ENCODE measurements around the gene COX8C. TPM values are rescaled to one million over a fixed set of nuclear protein-coding genes. Genes with fewer than 3 reads are reported as not detected.

Gene COX8C, protein sequence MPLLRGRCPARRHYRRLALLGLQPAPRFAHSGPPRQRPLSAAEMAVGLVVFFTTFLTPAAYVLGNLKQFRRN
- total RNA-seq (2021; fragmentation: NEBNext Ultra II Directional; extraction: Animal tissue kit (Norgen Biotek cat#: 25700)) (not detected in 2 replicates), polyA plus RNA-seq (2011; rRNA removed) (not detected in 2 replicates), polyA minus RNA-seq (2011; rRNA and poly(A)+ RNA removed) (not detected in 2 replicates)
- 0.22 TPM for polyA plus RNA-seq (2011; cell fraction: cytosol; rRNA removed)
- not detected for polyA plus RNA-seq (2011; cell fraction: nucleus; rRNA removed)
- polyA plus RNA-seq (2012, experiment 1 of 2) = not detected in 4 replicates
- not detected for polyA plus RNA-seq (2012, experiment 2 of 2)
- not detected for polyA plus RNA-seq (2013, experiment 1 of 2)
- 0.28 TPM for polyA plus RNA-seq (2013, experiment 2 of 2)
- not detected for polyA minus RNA-seq (2011; cell fraction: cytosol; rRNA and poly(A)+ RNA removed)
- not detected for polyA minus RNA-seq (2011; cell fraction: nucleus; rRNA and poly(A)+ RNA removed)
- long read RNA-seq, experiment 1 = 0 reads
- long read RNA-seq, experiment 2 = 0 reads

DNA sequence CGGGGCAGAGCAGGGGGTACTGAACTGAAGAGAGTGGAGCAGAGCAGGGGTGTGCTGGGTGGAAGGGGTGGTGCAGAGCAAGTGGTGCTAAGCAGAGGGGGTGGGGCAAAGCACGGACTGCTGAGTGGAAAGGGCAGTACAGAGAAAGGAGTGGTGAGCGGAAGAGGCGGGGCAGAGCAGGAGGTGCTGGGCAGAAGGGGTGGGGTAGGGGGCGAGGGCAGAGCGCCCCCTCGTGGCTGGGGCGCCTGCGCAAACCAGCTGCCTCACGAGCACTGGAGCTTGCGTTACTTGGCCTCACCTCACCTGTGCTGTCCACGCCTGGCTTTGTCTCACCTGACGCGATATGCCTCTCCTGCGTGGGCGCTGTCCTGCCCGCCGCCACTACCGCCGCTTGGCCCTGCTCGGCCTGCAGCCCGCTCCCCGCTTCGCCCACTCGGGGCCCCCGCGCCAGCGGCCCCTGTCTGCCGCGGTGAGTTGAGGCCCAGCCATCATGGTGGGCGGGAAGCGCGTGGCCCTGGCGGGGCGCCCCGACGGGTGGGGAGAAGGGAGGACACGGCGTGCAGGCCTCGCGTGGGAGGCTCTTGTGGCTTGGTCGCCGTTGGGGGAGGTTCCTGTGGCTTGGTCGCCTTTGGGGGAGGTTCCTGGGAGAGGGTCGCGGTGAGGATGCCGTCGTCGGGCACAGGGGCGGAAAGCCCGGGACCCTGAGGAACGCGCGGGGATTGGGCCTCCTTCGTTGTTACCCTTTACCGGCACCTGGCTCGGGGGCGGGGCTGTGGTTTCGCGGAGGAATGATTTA is at the start of gene COX8C:
TSS of gene COX8C (plus strand) at position 257 of the 796 bp plus-strand sequence. CDS start at position 344, 87 bp downstream.
- CTCF ChIA-PET (ENCODE audit: partially characterized antibody) = no interaction called here
- H3K36me3 ChIP-seq (ENCODE audit: control insufficient read depth in 2 of 4, insufficient read depth in 4 of 4, low read length in 3 of 4) = peaks cover 0 to 4% (median under 1%) of the 10 kb centered on the region in 4 experiments; a peak in 1 of 8 replicates
- no peak for FAIRE-seq

More for the DNA sequence above, at the start of gene COX8C:
- Histone ChIP-seq H3K4me3 (ENCODE audit: extremely low read depth in 1 of 4, insufficient read depth in 2 of 4, low read depth in 3 of 4, low read length in 4 of 4) (no peak within 1 kb of the TSS), H4K5ac (ENCODE audit: insufficient read length, low read depth, low read length) (no peak within 1 kb of the TSS), H4K20me1 (replicated peaks in 1 of 2; ENCODE audit: control insufficient read depth in 1 of 2, insufficient read depth in 2 of 2, low read length in 2 of 2) (no peaks in the 10 kb centered on the region), H2BK12ac (ENCODE audit: low read depth, low read length) (no peak within 1 kb of the TSS), H3K4me1 (replicated peaks in 1 of 4; ENCODE audit: control insufficient read depth in 3 of 4, insufficient read depth in 4 of 4, low read length in 3 of 4) (peaks cover 0 to 10% (median 5%) of the 10 kb centered on the region in 4 experiments; a peak in 4 of 7 replicates), H4K8ac (ENCODE audit: extremely low read depth, insufficient read depth, low read length) (no peak within 1 kb of the TSS), H2BK15ac (ENCODE audit: low read length) (no peak within 1 kb of the TSS; the same call in none of the 2 replicates), H2AK5ac (ENCODE audit: low read depth, low read length) (no peak within 1 kb of the TSS), H2BK120ac (replicated peaks; ENCODE audit: low read depth, low read length) (no peak within 1 kb of the TSS), H3K79me1 (ENCODE audit: low read depth, low read length) (no peaks in the 10 kb centered on the region), H3K27me3 (replicated peaks in 1 of 4; ENCODE audit: control insufficient read depth in 3 of 4, extremely low read depth in 1 of 4, insufficient read depth in 3 of 4, low read length in 3 of 4) (no peaks in the 10 kb centered on the region), H3K23ac (ENCODE audit: insufficient read length) (no peak within 1 kb of the TSS), H3K14ac (ENCODE audit: insufficient read length) (no peak within 1 kb of the TSS), H3K4me2 (ENCODE audit: insufficient read depth in 1 of 2, low read depth in 2 of 2, low read length in 2 of 2) (no peak within 1 kb of the TSS), H2BK5ac (ENCODE audit: low read depth, low read length) (no peak within 1 kb of the TSS), H2BK20ac (ENCODE audit: low read length) (no peak within 1 kb of the TSS), H3K79me2 (ENCODE audit: control insufficient read depth in 1 of 2, insufficient read depth in 2 of 2, low read length in 2 of 2) (no peaks in the 10 kb centered on the region), H3K56ac (replicated peaks; ENCODE audit: insufficient read length, low read depth, low read length) (no peak within 1 kb of the TSS), H3K9ac (replicated peaks in 1 of 4; ENCODE audit: extremely low read depth in 1 of 4, low read depth in 3 of 4, low read length in 3 of 4) (no peak within 1 kb of the TSS), H3K4ac (replicated peaks; ENCODE audit: insufficient read length, low read depth, low read length) (peak within 1 kb of the TSS; percentile 48), H4K91ac (replicated peaks; ENCODE audit: insufficient read length, low read length) (no peak within 1 kb of the TSS), H3K18ac (ENCODE audit: extremely low read depth, low read length) (no peak within 1 kb of the TSS), H3K27ac (ENCODE audit: low read depth, low read length) (no peak within 1 kb of the TSS), H2AFZ (ENCODE audit: low read length) (no peak within 1 kb of the TSS), H3K23me2 (ENCODE audit: low read depth, low read length) (no peaks in the 10 kb centered on the region), H3K9me3 (ENCODE audit: insufficient read depth in 2 of 2, low read depth in 1 of 2, low read length in 1 of 2) (peaks cover 7 to 10% of the 10 kb centered on the region in 2 experiments)
- WGBS, 2 experiments (ENCODE audit: extremely low coverage in 1 of 2, insufficient coverage in 1 of 2, insufficient read length in 1 of 2, insufficient replicate concordance in 2 of 2, low coverage in 1 of 2, low lambda C conversion rate in 2 of 2, missing lambda C conversion rate in 1 of 2) = 95% methylated on average over 40 of the region's 60 CpGs; no CpG with 5 or more reads in 1 of the 2 experiments
- DNase-seq (ENCODE audit: low read depth in 1 of 2, low spot score in 2 of 2) = no peak
- POLR2A ChIA-PET (ENCODE audit: partially characterized antibody) = no interaction called here
- TF ChIP-seq RAD21 (IDR thresholded peaks at IDR 0.05 in 1 of 2, conservative IDR thresholded peaks at IDR 0.05 in 1 of 2; ENCODE audit: low read depth in 2 of 2, low read length in 2 of 2) = 0 out of 4 replicates have a peak, but pooled peaks of 1 of the 2 experiments have one; percentile 1
- no peak for TF ChIP-seq JUND (IDR thresholded peaks at IDR 0.05; ENCODE audit: low read length)
- TF ChIP-seq, protein P1, sequence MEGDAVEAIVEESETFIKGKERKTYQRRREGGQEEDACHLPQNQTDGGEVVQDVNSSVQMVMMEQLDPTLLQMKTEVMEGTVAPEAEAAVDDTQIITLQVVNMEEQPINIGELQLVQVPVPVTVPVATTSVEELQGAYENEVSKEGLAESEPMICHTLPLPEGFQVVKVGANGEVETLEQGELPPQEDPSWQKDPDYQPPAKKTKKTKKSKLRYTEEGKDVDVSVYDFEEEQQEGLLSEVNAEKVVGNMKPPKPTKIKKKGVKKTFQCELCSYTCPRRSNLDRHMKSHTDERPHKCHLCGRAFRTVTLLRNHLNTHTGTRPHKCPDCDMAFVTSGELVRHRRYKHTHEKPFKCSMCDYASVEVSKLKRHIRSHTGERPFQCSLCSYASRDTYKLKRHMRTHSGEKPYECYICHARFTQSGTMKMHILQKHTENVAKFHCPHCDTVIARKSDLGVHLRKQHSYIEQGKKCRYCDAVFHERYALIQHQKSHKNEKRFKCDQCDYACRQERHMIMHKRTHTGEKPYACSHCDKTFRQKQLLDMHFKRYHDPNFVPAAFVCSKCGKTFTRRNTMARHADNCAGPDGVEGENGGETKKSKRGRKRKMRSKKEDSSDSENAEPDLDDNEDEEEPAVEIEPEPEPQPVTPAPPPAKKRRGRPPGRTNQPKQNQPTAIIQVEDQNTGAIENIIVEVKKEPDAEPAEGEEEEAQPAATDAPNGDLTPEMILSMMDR (IDR thresholded peaks at IDR 0.05; ENCODE audit: control extremely low read depth in 1 of 3, insufficient read depth in 1 of 3, low read depth in 1 of 3, low read length in 3 of 3) = peak in 2 of 3 experiments; percentile 16 to 31; a peak in 2 of 4 replicates

Data from H1 (cell line).